IPS-18a (cell line): ENCODE data around the gene CCL27.
"Not testable (repeated sequence)": the region's sequence is repeated elsewhere in the genome, so short reads cannot be mapped to it uniquely, and the experiment has no call there.

Source experiments
- H3K27ac ChIP-seq: one replicate; pipeline ENCODE4 v1.5.1; 2013; ENCODE audit warnings: low read length
- H3K27me3 ChIP-seq: one replicate; pipeline ENCODE4 v1.6.1; 2013; ENCODE audit warnings: mild to moderate bottlenecking, low read length; ENCODE audit not compliant: control insufficient read depth, insufficient read depth
- H3K36me3 ChIP-seq: one replicate; pipeline ENCODE4 v1.6.1; 2013; ENCODE audit warnings: low read depth, low read length; ENCODE audit not compliant: control insufficient read depth
- H3K4me1 ChIP-seq: one replicate; pipeline ENCODE4 v1.6.1; 2013; ENCODE audit warnings: low read depth, low read length; ENCODE audit not compliant: control insufficient read depth
- H3K4me3 ChIP-seq: one replicate; pipeline ENCODE4 v1.5.1; 2013; ENCODE audit warnings: low read length
- H3K9ac ChIP-seq: one replicate; pipeline ENCODE4 v1.6.1; 2013; ENCODE audit warnings: mild to moderate bottlenecking, low read length, moderate library complexity
- H3K9me3 ChIP-seq: one replicate; pipeline ENCODE4 v1.6.1; 2013; ENCODE audit warnings: low read depth, low read length; ENCODE audit not compliant: control insufficient read depth

Gene CCL27

DNA sequence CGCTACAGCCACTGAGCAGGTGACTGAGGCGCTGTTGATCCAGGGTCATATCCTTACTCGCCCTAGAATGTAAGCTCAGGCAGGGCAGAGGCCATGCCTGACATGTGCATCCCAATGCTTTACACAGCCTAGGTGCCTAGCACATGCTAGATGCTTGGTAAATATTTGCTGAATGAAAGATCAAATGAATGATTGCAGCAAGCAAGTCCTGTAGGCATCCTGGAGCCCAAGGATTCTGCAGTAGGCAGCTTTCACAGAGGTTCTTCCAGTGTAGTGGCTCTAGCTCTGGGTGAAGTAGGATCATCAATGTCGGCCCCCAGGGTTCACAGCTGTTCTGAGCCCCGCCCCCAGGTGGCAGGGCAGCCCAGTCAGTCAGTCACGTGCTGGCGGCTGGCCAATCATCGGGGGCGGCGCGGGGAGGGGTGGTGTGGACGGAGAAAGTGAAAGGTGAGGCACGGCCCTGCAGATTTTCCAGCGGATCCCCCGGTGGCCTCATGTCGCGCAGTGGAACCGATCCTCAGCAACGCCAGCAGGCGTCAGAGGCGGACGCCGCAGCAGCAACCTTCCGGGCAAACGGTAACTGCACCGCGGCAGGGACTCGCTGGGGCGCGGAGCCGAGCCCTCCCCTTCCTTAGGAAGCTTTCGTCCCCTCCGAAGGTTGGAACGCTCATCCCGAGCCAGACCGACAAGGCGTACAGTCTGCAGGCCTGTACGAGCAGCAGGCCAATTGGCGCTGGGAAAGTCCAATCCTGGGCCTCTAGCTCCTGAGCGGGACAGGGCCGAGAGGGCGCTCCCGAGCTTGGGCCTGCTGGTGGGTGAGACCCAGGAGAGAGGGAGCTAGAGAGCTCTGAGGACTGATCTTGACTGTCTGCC lies 16.0 kb downstream of the CCL27 start, which contains the start of gene GALT:
Gene GALT, plus strand, starts transcription at position 465 of the 873 bp plus-strand sequence. Its CDS starts 30 bp downstream, at position 495.
- Histone ChIP-seq H3K36me3 (peaks cover 16% of the 10 kb centered on the region), H3K4me3 (peak within 1 kb of the TSS; percentile 79), H3K9me3 (no peaks in the 10 kb centered on the region), H3K9ac (peak within 1 kb of the TSS; percentile 73), H3K27ac (peak within 1 kb of the TSS; percentile 4), H3K27me3 (no peaks in the 10 kb centered on the region), H3K4me1 (peaks cover 11% of the 10 kb centered on the region)

DNA sequence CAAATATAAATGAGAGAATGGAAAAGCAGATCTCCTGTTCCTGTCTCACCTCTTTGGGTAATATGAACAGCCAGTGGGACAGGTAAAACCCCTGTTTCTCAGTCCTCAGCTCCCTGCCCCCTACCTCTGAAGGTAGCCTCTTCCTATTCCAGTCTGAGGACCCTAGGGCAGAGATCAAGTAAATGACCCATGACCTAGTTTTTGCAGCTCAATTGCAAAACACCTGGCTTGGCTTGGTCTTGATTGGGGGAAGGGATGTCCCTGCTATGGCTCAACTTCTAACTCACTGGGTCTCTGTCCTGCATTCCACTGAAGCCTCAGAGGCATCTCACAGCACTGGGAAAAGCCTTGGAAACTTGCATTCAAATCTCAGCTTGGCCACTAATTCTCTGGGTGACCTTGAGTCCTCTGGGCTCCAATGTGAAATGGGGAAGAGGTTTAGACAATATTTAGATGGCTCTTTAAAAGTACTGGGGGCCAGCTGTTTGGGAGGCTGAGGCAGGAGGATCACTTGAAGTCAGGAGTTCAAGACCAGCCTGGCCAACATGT lies 17.6 kb downstream of the CCL27 start:
- Histone ChIP-seq H3K4me1 (peaks cover 10% of the 10 kb centered on the region), H3K27me3 (no peaks in the 10 kb centered on the region), H3K4me3 (no peak overlapping the region), H3K9ac (no peak overlapping the region), H3K9me3 (no peaks in the 10 kb centered on the region), H3K27ac (no peak overlapping the region), H3K36me3 (peaks cover 16% of the 10 kb centered on the region)

DNA sequence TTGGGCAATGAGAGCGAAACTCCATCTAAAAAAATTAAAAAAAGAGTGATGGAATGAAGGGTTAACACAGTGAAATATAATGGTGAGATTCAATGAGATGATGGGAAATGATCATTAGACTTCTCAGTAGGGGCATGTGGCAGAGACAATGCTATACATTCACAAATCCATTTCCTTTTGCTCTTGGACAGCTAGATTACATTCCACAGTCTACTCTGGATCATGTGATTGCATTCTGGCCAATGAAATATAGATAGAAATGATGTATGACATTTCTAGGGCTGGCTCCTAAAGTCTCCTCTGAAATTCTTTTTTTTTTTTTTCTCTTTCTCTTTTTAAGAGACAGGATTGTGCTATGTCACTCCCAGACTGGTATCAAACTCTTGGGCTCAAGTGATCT lies 19.8 kb downstream of the CCL27 start:
- Histone ChIP-seq H3K4me3 (no peak overlapping the region), H3K4me1 (peaks cover 15% of the 10 kb centered on the region), H3K27ac (no peak overlapping the region)

DNA sequence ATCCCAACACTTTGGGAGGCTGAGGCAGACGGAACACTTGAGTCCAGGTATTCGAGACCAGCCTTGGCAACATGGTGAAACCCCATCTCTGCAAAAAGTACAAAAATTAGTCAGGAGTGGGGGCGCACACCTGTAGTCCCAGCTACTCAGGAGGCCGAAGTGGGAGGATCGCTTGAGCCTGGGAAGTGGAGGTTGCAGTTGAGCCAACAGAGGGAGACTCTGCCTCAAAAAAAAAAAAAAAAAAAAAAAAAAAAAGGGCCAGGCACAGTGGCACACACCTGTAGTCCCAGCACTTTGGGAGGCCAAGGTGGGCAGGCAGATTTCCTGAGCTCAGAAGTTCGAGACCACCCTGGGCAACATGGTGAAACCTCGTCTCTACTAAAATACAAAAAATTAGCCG lies 23.1 kb downstream of the CCL27 start:
- H3K27ac ChIP-seq, H3K4me3 ChIP-seq, H3K9ac ChIP-seq, H3K36me3 ChIP-seq, H3K4me1 ChIP-seq, H3K27me3 ChIP-seq, H3K9me3 ChIP-seq: not testable (repeated sequence)

More for the DNA sequence above, 19.8 kb downstream of the CCL27 start:
- Histone ChIP-seq H3K9me3 (no peaks in the 10 kb centered on the region), H3K27me3 (no peaks in the 10 kb centered on the region), H3K36me3 (no peaks in the 10 kb centered on the region), H3K9ac (no peak overlapping the region)

DNA sequence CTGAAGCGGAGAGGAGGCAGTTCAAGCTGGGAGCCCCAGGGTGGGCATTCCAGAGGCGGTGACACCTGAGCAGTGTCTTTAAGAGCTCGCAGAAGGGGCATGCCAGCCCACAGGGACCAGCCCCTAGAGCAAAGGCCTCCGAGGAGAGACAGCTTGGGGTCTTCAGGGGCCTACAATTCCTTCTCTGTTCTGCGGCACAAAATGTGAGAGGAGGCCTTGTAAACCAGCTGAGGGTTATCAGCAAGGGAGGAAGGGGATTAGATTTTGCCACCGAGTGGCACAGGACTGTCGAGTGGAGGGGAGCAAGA lies 24.4 kb downstream of the CCL27 start:
- Histone ChIP-seq H3K27ac (no peak overlapping the region), H3K36me3 (peaks cover 5% of the 10 kb centered on the region), H3K4me3 (peak overlapping the region; percentile 81), H3K9ac (no peak overlapping the region), H3K27me3 (peaks cover 4% of the 10 kb centered on the region), H3K9me3 (no peaks in the 10 kb centered on the region), H3K4me1 (peaks cover 5% of the 10 kb centered on the region)

DNA sequence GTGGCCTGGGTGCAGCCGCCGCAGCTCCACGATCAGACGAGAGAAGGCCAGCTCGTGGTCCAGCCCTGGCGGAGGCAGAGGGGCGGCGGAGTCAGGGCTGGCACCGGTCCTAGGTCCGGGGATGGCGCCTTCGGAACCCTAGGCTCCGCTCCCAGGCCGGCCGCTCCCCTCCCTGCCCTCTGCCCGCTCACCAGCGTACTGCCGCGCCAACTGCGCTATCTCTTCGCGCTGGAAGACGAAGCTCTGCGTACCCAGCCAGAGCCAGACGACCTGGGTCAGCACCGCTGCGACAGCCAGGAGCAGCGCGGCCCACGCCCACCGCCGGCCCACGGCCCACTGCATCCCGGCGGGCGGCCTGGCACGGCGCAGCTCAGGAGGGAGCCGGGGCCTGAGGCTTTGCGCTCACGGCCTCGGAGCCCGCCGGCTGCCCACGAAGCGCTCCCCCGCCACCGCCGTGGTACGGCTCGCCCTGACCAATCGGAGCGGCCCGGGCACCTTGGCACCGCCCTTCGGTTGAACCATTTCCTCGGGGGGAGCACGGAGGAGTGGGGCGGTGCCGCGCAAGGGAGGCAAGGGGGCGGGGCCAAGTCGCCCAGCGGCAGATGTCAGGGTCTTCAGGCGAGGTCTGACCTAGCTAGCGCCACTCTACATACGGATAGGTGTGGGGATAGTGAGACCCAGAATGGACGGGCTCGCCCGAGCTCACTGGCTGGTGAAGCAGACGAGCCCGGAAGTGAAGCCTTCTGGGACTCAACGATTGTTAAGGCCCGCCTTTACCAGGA lies 24.9 kb downstream of the CCL27 start, which contains the start of gene SIGMAR1:
Gene SIGMAR1, minus strand, starts transcription at position 432 of the 782 bp plus-strand sequence. Its CDS starts 90 bp downstream, at position 342.
- Histone ChIP-seq H3K36me3 (peaks cover 5% of the 10 kb centered on the region), H3K4me1 (peaks cover 5% of the 10 kb centered on the region), H3K27me3 (peaks cover 4% of the 10 kb centered on the region), H3K27ac (no peak within 1 kb of the TSS), H3K9ac (peak within 1 kb of the TSS; percentile 76), H3K4me3 (peak within 1 kb of the TSS; percentile 81), H3K9me3 (no peaks in the 10 kb centered on the region)

DNA sequence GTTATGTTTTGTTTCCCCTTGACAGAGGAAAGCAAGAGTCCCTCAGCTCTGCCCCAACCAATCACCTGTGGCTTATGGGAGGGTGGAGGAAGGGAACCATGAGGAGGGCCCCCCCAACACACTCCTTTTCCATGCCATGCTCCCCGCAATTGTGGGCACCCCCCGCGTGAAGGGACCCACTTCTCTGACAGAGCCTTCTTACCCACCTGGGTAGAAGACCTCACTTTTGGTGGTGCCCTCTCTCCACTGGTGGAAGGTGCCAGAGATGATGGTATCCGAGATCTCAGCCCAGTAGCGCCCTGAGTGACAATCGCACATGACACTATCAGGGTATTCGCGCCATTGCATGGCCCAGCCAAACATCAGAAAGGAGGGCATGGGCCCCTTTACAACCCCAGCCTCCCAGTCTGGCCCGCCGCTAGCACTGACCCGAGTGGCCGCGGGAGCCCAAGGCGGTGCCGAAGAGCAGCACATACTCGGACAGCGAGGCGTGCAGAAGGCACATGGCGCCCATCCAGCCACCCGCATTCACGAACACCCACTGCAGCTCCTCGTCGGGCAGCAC lies 25.6 kb downstream of the CCL27 start:
- H3K4me3 ChIP-seq = peak overlapping the region; percentile 81
- H3K4me1 ChIP-seq = peaks cover 5% of the 10 kb centered on the region
- H3K27ac ChIP-seq = no peak overlapping the region
- H3K9ac ChIP-seq = peak overlapping the region; percentile 76
- peaks cover 5% of the 10 kb centered on the region for H3K36me3 ChIP-seq
- H3K27me3 ChIP-seq = peaks cover 5% of the 10 kb centered on the region
- H3K9me3 ChIP-seq = no peaks in the 10 kb centered on the region

DNA sequence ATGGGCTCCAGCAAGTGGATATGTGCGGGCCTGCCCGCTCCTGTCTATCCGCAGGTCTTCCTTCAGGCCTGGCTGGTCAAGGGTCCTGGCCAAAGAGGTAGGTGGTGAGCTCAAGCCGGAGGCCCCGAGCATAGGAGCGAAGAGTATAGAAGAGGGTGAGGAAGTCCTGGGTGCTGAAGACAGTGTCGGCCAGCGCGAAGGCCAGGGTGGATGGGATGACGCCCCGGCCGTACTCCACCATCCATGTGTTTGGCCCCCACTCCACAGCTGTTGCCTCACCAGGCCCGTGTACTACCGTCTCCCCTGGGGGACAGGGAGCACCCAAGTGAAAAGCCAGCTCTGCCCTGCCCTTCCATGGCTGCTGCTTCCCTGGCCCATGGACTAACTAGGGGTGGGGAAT lies 26.9 kb downstream of the CCL27 start:
- Histone ChIP-seq H3K27me3 (peaks cover 18% of the 10 kb centered on the region), H3K27ac (no peak overlapping the region), H3K36me3 (peaks cover 5% of the 10 kb centered on the region), H3K9me3 (no peaks in the 10 kb centered on the region), H3K4me1 (peaks cover 5% of the 10 kb centered on the region), H3K4me3 (no peak overlapping the region), H3K9ac (no peak overlapping the region)

DNA sequence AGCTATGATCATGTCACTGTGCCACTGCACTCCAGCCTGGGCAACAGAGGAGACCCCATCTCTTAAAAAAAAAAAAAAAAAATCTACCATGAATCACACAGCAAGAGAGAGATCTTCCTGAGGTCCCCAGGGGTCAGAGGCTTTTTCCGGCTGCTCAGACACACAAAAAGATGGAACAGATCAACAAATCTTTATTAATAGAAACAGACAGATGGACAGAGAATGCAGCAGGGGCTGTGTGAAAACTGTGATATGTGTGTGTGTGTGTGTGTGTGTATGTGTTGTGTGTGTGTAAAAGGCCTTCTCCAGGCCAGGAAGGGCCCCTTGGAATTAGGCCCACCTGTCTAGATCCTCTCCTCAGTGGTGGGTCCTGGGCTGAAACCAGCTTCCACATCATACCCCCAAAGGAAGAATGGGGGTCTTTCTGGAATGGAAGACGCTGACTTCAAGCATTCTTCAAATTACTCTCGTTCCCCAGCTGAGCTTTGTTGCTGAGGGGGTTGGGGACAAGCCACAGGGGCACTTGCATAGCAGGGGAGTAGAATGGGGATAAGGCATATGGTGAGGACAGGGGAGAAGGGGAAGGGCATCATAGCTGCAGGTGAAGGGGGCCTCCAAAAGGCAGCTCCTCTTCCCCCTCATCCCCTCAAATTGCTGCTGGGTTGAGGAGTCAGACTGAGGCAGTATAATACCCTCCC lies 27.8 kb downstream of the CCL27 start:
- peaks cover 5% of the 10 kb centered on the region for H3K36me3 ChIP-seq
- H3K27me3 ChIP-seq = peaks cover 27% of the 10 kb centered on the region
- peaks cover 5% of the 10 kb centered on the region for H3K4me1 ChIP-seq
- no peaks in the 10 kb centered on the region for H3K9me3 ChIP-seq
- H3K9ac ChIP-seq = no peak overlapping the region
- no peak overlapping the region for H3K4me3 ChIP-seq
- no peak overlapping the region for H3K27ac ChIP-seq

DNA sequence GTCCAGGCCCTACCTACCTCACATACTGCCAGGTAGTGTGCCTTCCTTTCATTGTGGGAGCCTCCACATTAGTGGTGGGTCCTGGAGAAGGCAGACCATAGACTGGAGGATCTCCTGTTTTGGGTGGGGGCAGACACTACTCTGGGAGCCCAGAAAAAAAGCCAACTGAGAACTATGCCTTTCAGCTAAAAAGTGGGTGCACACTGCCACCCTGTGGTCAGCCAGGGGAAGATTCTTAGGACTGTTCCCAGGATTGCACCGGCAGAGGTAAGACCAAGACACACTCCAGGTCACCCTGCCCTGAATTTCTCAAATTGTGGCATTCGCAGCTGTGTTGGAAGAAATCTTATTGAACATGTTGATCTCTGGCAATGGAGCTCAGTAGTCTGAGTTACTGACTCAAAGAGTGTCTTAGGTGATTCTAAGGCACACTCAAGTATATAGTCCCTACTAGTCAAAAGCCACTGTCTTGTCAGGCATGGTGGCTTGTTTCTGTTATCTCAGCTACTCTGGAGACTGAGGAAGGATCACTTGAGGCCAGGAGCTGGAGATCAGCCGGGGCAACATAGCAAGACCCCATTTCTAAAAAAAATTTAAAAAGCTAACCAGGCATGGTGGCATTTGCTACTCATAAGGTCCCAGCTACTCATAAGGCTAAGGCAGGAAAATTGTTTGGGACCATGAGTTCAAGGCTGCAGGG lies 28.5 kb downstream of the CCL27 start:
- H3K4me1 ChIP-seq = peaks cover 5% of the 10 kb centered on the region
- H3K4me3 ChIP-seq = no peak overlapping the region
- peaks cover 34% of the 10 kb centered on the region for H3K27me3 ChIP-seq
- H3K36me3 ChIP-seq = peaks cover 5% of the 10 kb centered on the region
- H3K9me3 ChIP-seq = no peaks in the 10 kb centered on the region
- H3K27ac ChIP-seq = no peak overlapping the region
- H3K9ac ChIP-seq = no peak overlapping the region
